HT-29 (cell line): ENCODE results near the gene PPP1R8. TPM values are rescaled to one million over a fixed set of nuclear protein-coding genes. Genes with fewer than 3 reads are reported as not detected.
"Not testable (repeated sequence)": the region's sequence is repeated elsewhere in the genome, so short reads cannot be mapped to it uniquely, and the experiment has no call there.

Source experiments
- DNase-seq: peaks from one replicate; pipeline ENCODE4 v3.0.0-alpha.2; 2015; ENCODE audit warnings: low spot score
- total RNA-seq: library from RNA; depleted of rRNA; stranded (reverse); fragments of >200 nt; shearing (Covaris generic); gene quantifications from 2 replicates; pipeline ENCODE4 v1.2.3, GENCODE V29; 2014

PPP1R8 gene
- total RNA-seq, 1 experiment from 2014 or later: 58.5 TPM

GRCh38 chr1:27832762-27833161 lies 2.2 kb downstream of the PPP1R8 start:
- no peak for DNase-seq

- no peak for DNase-seq
Observed at GRCh38 chr1:27833470-27833869, 2.9 kb downstream of the PPP1R8 start.

GRCh38 chr1:27835046-27835445 lies 4.5 kb downstream of the PPP1R8 start:
- no peak for DNase-seq

GRCh38 chr1:27835501-27835900 lies 4.9 kb downstream of the PPP1R8 start:
- no peak for DNase-seq

GRCh38 chr1:27849951-27850350 lies 19.4 kb downstream of the PPP1R8 start:
- DNase-seq: no peak

DNA sequence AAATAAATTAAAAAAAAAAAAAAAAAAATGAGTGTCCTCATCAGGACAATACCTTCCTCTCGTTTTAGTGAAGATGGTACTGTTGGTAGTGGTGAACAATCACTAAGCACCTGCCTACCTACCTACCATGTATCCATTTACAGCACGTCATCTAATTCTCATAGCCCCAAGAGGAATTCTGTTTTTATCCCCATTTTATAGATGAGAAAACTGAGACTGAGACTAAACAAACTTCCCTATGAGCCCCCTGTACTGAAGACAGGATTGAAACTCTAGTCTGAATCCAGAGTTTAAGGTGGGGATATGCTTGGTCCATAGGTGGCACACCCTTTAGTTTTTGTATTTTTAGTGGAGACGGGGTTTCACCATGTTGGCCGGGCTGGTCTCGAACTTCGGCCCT lies 24.5 kb downstream of the PPP1R8 start:
- DNase-seq: no peak

DNA sequence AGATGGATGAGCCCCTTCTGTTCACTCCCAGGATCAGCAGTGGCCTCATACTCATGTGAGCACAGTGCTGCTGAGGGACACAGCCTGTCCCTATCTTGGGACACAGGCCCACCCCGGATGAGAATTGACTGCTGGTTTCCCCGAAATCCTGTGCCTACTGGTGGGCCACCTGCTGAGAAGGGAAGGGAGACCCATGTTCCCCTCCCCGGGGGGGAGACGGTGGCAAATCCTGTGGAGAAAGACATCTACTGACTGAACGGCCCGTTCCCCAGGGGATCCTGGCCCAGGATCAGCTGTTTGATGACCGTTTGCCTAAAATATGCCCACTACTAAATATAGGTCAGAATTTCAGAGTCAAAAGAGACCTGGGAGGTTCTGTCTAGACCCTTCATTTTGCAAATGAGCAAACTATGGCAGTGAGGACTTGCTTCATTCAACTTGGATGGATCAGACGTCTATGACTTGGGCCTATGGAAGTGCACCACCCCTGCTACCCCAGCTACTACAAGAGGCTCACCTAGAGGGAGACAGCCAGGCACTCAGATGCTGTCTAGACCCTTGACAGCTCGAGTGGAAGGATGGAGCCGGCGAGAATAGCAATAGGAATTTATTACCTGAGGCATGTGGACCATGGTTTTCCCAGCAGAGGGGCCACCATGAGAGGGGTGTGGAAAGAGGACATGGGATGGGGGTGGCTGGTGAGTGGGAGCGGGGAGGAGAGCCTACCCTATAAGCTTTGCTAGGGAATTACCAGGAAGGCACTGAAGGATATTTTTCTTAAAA lies 26.2 kb downstream of the PPP1R8 start:
- DNase-seq: no peak

- DNase-seq: not testable (repeated sequence)
Observed at GRCh38 chr1:27857552-27857951, 27.0 kb downstream of the PPP1R8 start.

GRCh38 chr1:27858072-27858948 lies 27.7 kb downstream of the PPP1R8 start:
- DNase-seq: peak; percentile 92

GRCh38 chr1:27858949-27859576 lies 28.5 kb downstream of the PPP1R8 start:
- DNase-seq: no peak

DNA sequence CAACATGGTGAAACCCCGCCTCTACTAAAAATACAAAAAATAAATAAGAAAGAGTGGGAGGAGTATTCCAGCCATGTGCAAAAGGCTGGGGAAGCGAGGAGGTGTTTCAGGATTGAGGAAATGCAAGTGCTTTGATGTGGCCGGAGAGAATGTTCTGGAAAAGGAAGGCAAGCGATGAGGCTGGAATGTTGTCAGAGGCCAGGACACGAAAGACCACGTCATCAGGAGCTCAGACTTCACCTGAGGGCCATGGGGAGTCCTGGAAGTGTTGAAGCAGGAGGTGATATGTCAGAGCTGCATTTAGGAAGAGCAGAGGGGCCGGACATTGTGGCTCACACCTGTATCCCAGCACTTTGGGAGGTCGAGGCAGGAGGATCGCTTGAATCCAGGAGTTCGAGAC lies 30.9 kb downstream of the PPP1R8 start:
- no peak for DNase-seq

GRCh38 chr1:27862004-27862403 lies 31.4 kb downstream of the PPP1R8 start:
- DNase-seq: no peak

GRCh38 chr1:27862671-27863537 lies 32.3 kb downstream of the PPP1R8 start:
- peak; percentile 37 for DNase-seq

GRCh38 chr1:27863538-27863915 lies 32.9 kb downstream of the PPP1R8 start:
- no peak for DNase-seq

DNA sequence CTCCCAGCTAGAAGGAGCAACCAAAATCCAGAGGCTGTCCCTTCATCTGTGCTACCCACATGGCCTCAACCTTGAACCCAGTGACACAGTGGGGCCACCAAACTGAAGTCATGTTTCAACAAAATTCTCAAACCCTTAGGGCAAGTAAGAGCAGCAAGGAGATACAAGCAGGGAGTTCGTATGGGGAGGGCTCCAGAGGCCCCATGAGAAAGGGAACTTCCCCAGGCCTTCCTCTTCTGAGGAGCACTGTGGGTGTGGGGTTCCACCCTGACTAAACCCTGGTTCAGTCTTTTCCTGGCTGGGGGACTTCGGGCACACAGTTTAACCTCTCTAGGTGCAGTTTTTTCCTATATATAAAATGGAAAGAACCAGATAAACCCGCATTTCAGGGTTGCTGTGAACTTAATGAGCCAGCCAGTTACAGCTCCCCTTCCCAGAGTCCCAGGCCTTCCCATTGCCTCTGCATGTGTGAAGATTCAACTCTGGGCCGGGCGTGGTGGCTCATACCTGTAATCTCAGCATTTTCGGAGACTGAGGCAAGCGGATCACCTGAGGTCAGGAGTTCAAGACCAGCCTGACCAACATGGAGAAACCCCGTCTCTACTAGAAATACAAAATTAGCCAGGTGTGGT lies 33.8 kb downstream of the PPP1R8 start:
- DNase-seq: peak; percentile 29

DNA sequence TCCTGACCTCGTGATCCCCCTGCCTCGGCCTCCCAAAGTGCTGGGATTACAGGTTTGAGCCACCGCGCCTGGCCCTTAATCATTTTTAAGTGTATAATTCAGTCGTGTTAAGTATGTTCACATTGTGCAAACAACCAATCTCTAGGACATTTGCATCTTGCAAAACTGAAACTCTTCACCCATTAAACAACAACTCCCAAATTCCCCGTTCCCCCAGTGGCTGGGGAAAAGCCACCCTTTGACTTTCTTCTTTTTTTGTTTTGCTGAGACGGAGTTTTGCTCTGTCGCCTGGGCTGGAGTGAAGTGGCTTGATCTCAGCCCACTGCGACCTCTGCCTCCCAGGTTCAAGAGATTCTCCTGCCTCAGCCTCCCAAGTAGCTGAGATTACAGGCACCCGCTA lies 35.2 kb downstream of the PPP1R8 start:
- DNase-seq: no peak

DNA sequence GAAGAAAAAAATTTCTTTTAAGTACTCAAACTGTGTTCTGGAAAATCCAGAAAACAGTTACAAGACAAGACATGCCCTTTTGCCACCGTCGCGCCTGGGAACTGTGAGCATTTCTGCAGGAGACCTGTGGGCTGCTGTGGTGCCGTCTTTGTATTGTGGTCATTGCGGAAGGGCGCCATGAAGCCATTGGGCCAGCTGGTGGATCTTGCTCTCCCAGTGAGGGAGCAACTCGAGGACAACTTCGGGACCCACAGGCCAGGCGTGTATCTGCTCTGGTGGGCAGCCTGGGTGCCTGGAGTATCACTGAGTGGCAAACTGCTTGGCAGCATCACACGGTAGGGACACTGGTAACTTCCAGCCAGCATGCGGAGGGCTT lies 38.0 kb downstream of the PPP1R8 start:
- DNase-seq: no peak

DNA sequence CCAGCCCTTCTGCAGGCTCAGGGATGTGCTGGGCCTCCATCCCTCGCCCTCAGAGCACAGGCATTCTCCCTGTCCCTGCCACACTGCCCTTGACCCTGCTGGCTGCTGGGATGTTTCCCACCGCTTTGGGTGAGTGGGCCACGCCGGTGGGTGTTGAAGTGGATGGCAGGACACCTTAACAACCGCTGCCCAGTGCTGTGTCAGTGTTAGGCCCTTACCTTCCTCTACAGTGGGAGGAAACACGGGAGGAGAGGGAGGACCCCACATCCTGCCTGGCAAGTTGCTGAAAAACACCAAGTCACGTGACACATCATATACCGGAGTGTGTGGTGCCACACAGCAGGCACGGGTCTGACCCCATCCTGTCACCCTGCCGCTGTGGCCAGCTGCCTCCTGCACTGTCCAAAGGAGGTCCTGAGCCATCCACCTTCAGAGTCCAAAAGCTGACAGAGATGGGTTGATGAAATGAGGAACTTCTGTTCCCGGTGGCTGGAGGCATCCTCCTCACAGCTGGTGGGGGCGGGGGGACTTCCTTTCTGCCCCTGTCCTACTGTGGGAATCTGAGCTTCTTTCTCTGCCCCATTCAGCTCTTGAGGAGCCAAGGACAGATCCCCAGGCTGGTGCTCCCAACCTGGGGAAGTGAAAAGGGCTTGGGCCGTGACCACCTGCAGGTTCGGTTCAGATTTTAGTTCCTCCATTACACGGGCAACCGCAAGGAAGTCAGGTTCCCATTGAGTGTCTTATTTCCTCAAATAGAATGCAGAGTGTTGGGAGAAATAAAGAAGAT lies 38.5 kb downstream of the PPP1R8 start:
- DNase-seq: no peak

DNA sequence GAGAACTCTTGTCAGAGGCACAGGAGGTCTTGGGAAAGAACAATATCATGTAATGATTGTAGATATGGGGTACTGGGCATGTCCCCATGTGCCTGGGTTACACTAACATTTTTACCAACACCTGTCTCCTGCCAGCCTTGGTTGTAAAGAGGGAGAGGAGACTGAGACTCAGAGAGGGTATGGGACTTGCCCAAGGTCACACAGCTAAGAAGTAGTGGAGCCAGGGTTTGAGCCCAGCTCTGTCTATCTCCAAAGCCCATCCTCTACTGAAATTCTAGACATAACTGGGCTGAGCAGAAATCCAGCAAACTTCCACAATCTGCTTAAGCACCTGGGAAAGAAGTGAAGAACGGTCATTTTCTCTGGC lies 39.1 kb downstream of the PPP1R8 start:
- DNase-seq: no peak

- not testable (repeated sequence) for DNase-seq
Observed at GRCh38 chr1:27871076-27871475, 40.5 kb downstream of the PPP1R8 start.
